Measurements from ENCODE around the gene PHF11. TPM values are rescaled to one million over a fixed set of nuclear protein-coding genes. Genes with fewer than 3 reads are reported as not detected.

Gene PHF11
- total RNA-seq, 1 donor from 2014 or later, result 6.6 TPM

GRCh38 chr13:49450105-49450819 lies 45.5 kb upstream of the PHF11 start:
- Histone ChIP-seq H3F3A (ENCODE audit: low read depth) (peaks cover 2% of the 10 kb centered on the region), H3K4me3 (no peak overlapping the region), H3K4me1 (no peaks in the 10 kb centered on the region), H3K9me3 (ENCODE audit: low read depth) (no peaks in the 10 kb centered on the region), H3K9ac (no peak overlapping the region), H3K27me3 (no peaks in the 10 kb centered on the region), H3K36me3 (no peaks in the 10 kb centered on the region), H3K4me2 (no peak overlapping the region), H4K20me1 (ENCODE audit: low read depth) (no peaks in the 10 kb centered on the region), H3K79me2 (ENCODE audit: low read depth) (no peaks in the 10 kb centered on the region), H3K27ac (peak overlapping the region; percentile 40), H2AFZ (replicated peaks) (no peak overlapping the region)
- Mint-ChIP-seq H3K27ac (no peak overlapping the region), H3K4me3 (no peak overlapping the region), H3K36me3 (peaks cover 3% of the 10 kb centered on the region), H3K4me1 (peaks cover 5% of the 10 kb centered on the region), H3K27me3 (ENCODE audit: insufficient read depth, low read depth) (no peaks in the 10 kb centered on the region), H3K9me3 (no peaks in the 10 kb centered on the region)
- DNase-seq (ENCODE audit: low spot score), result no peak
- no peak for TF ChIP-seq CTCF (IDR thresholded peaks at IDR 0.05)
- no peak for TF ChIP-seq EZH2phosphoT487 (IDR thresholded peaks at IDR 0.05)
- TF ChIP-seq EZH2 (IDR thresholded peaks at IDR 0.05), result no peak

GRCh38 chr13:49452725-49453457 lies 42.9 kb upstream of the PHF11 start:
- H3K79me2 ChIP-seq (ENCODE audit: low read depth), result no peaks in the 10 kb centered on the region
- no peaks in the 10 kb centered on the region for H3K4me1 Mint-ChIP-seq
- H3K4me3 ChIP-seq, result no peak overlapping the region
- H3K27me3 Mint-ChIP-seq (ENCODE audit: insufficient read depth, low read depth), result no peaks in the 10 kb centered on the region
- H3K36me3 Mint-ChIP-seq, result no peaks in the 10 kb centered on the region
- no peaks in the 10 kb centered on the region for H3K27me3 ChIP-seq
- no peaks in the 10 kb centered on the region for H4K20me1 ChIP-seq (ENCODE audit: low read depth)
- H3K9me3 ChIP-seq (ENCODE audit: low read depth), result no peaks in the 10 kb centered on the region
- H3K27ac ChIP-seq, result no peak overlapping the region
- H3K9ac ChIP-seq, result no peak overlapping the region
- H3K27ac Mint-ChIP-seq, result no peak overlapping the region
- H3K4me3 Mint-ChIP-seq, result no peak overlapping the region
- H3K9me3 Mint-ChIP-seq, result no peaks in the 10 kb centered on the region
- no peaks in the 10 kb centered on the region for H3K4me1 ChIP-seq
- H3F3A ChIP-seq (ENCODE audit: low read depth), result no peaks in the 10 kb centered on the region
- no peak for DNase-seq (ENCODE audit: low spot score)
- no peak overlapping the region for H3K4me2 ChIP-seq
- no peaks in the 10 kb centered on the region for H3K36me3 ChIP-seq
- H2AFZ ChIP-seq (replicated peaks), result no peak overlapping the region
- no peak for TF ChIP-seq EZH2phosphoT487 (IDR thresholded peaks at IDR 0.05)
- TF ChIP-seq EZH2 (IDR thresholded peaks at IDR 0.05), result no peak
- no peak for TF ChIP-seq CTCF (IDR thresholded peaks at IDR 0.05)

- H3K79me2 ChIP-seq (ENCODE audit: low read depth), result no peaks in the 10 kb centered on the region
- DNase-seq (ENCODE audit: low spot score), result no peak
- no peaks in the 10 kb centered on the region for H3K27me3 Mint-ChIP-seq (ENCODE audit: insufficient read depth, low read depth)
Measured at GRCh38 chr13:49453465-49453864, 42.3 kb upstream of the PHF11 start.

More at GRCh38 chr13:49453465-49453864, 42.3 kb upstream of the PHF11 start:
- Histone ChIP-seq H4K20me1 (ENCODE audit: low read depth) (no peaks in the 10 kb centered on the region), H3K9me3 (ENCODE audit: low read depth) (no peaks in the 10 kb centered on the region), H3K36me3 (no peaks in the 10 kb centered on the region), H2AFZ (replicated peaks) (no peak overlapping the region), H3K4me3 (no peak overlapping the region), H3K9ac (no peak overlapping the region), H3K4me2 (no peak overlapping the region), H3F3A (ENCODE audit: low read depth) (no peaks in the 10 kb centered on the region), H3K27ac (no peak overlapping the region), H3K4me1 (no peaks in the 10 kb centered on the region), H3K27me3 (no peaks in the 10 kb centered on the region)
- Mint-ChIP-seq H3K4me1 (no peaks in the 10 kb centered on the region), H3K36me3 (no peaks in the 10 kb centered on the region), H3K4me3 (no peak overlapping the region), H3K27ac (no peak overlapping the region), H3K9me3 (no peaks in the 10 kb centered on the region)
- TF ChIP-seq EZH2 (IDR thresholded peaks at IDR 0.05), result no peak
- no peak for TF ChIP-seq CTCF (IDR thresholded peaks at IDR 0.05)

Measured in neural progenitor cell (in vitro differentiated cells).